K562 (cell line): Measurements from ENCODE around the gene CHRNA10.
"Not testable (repeated sequence)": the region's sequence is repeated elsewhere in the genome, so short reads cannot be mapped to it uniquely, and the experiment has no call there.

ENCODE experiments used
- ARID1B ChIP-seq: fragments of 450-650 bp; IDR thresholded peaks from 2 replicates; pipeline ENCODE4 v1.6.1; 2016; ENCODE audit warnings: antibody characterized with exemption, mild to moderate bottlenecking, inconsistent platforms
- FOS ChIP-seq: IDR thresholded peaks from 3 replicates; pipeline ENCODE4 v1.6.1; 2011; ENCODE audit not compliant: insufficient read length; ENCODE audit errors: extremely low read depth
- POLR2AphosphoS5 ChIP-seq: IDR thresholded peaks from 2 replicates; pipeline ENCODE4 v1.6.1; 2011; ENCODE audit warnings: mild to moderate bottlenecking, low read depth, low read length, moderate library complexity; ENCODE audit not compliant: control insufficient read depth, insufficient read depth
- TEAD4 ChIP-seq, 2 experiments: sonication (generic) in 1 of 2; formaldehyde crosslinking in 1 of 2; IDR thresholded peaks; 2 replicates each; pipeline versions ENCODE4 v1.6.1 to v1.8.0; 2012 to 2022; ENCODE audit warnings: borderline replicate concordance in 1 of 2, inconsistent platforms in 1 of 2, low read length in 1 of 2, mild to moderate bottlenecking in 1 of 2, missing genetic modification reagents in 1 of 2
- ZNF609 ChIP-seq: sonication (generic); formaldehyde crosslinking; IDR thresholded peaks from 2 replicates; pipeline ENCODE4 v1.8.1; 2023; ENCODE audit warnings: missing genetic modification reagents, mild to moderate bottlenecking, borderline replicate concordance
- TF ChIP-seq, protein P1 (sequence below), 3 experiments: IDR thresholded peaks in 2 of 3; conservative IDR thresholded peaks in 1 of 3; 2 replicates each; pipeline ENCODE4 v1.5.1; 2011 to 2012; ENCODE audit warnings: low read length in 3 of 3, mild to moderate bottlenecking in 3 of 3, control low read depth in 2 of 3, improper control_type of control experiment in 1 of 3, inconsistent platforms in 1 of 3, low read depth in 1 of 3, mixed read lengths in 1 of 3, moderate library complexity in 1 of 3; ENCODE audit not compliant: insufficient read depth in 2 of 3

- TF ChIP-seq, protein P1, sequence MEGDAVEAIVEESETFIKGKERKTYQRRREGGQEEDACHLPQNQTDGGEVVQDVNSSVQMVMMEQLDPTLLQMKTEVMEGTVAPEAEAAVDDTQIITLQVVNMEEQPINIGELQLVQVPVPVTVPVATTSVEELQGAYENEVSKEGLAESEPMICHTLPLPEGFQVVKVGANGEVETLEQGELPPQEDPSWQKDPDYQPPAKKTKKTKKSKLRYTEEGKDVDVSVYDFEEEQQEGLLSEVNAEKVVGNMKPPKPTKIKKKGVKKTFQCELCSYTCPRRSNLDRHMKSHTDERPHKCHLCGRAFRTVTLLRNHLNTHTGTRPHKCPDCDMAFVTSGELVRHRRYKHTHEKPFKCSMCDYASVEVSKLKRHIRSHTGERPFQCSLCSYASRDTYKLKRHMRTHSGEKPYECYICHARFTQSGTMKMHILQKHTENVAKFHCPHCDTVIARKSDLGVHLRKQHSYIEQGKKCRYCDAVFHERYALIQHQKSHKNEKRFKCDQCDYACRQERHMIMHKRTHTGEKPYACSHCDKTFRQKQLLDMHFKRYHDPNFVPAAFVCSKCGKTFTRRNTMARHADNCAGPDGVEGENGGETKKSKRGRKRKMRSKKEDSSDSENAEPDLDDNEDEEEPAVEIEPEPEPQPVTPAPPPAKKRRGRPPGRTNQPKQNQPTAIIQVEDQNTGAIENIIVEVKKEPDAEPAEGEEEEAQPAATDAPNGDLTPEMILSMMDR (IDR thresholded peaks at IDR 0.05 in 2 of 3, conservative IDR thresholded peaks at IDR 0.05 in 1 of 3; ENCODE audit: insufficient read depth in 2 of 3, low read depth in 1 of 3, low read length in 3 of 3) = not testable (repeated sequence)
- TF ChIP-seq ARID1B = peak; percentile 74
- TF ChIP-seq POLR2AphosphoS5; FOS; ZNF609; TEAD4 (IDR thresholded peaks at IDR 0.05; ENCODE audit: low read length); TEAD4 (CRISPR knock-in tag; IDR thresholded peaks at IDR 0.05; ENCODE audit: borderline replicate concordance): not testable (repeated sequence)
These were observed 22.3 kb downstream of the CHRNA10 start for GRCh38 chr11:3648843-3649242.
